Neural cell (in vitro differentiated cells): ENCODE results near the gene NFX1.

ENCODE experiments used
- CTCF ChIP-seq: fragments of 450-650 bp; IDR thresholded peaks from 2 replicates; pipeline ENCODE4 v1.5.1; 2014; ENCODE audit warnings: antibody characterized with exemption, mild to moderate bottlenecking, moderate library complexity; ENCODE audit not compliant: poor library complexity, severe bottlenecking
- EP300 ChIP-seq: fragments of 450-650 bp; conservative IDR thresholded peaks from 2 replicates; pipeline ENCODE4 v1.6.1; 2014; ENCODE audit warnings: antibody characterized with exemption, mild to moderate bottlenecking, moderate library complexity; ENCODE audit not compliant: poor library complexity, severe bottlenecking
- POLR2AphosphoS5 ChIP-seq: IDR thresholded peaks from 2 replicates; pipeline ENCODE4 v1.6.1; 2012

GRCh38 chr9:33307067-33307466, 16.8 kb downstream of the NFX1 start:
- no peak for TF ChIP-seq CTCF
- TF ChIP-seq POLR2AphosphoS5, result no peak
- no peak for TF ChIP-seq EP300
